Mammary epithelial cell (primary cell): ENCODE measurements around the gene MAD1L1.

Experiments
- CTCF ChIP-seq, 2 donors: IDR thresholded peaks in 1 of 2; conservative IDR thresholded peaks in 1 of 2; 2 replicates each; pipeline ENCODE4 v1.5.1; 2011 to 2012; ENCODE audit warnings: inconsistent platforms in 2 of 2, low read length in 2 of 2, mild to moderate bottlenecking in 2 of 2, control low read depth in 1 of 2, low read depth in 1 of 2; ENCODE audit not compliant: insufficient read depth in 1 of 2; ENCODE audit errors: extremely low read depth in 1 of 2
- EZH2 ChIP-seq: IDR thresholded peaks from 2 replicates; pipeline ENCODE4 v1.6.1; 2012; ENCODE audit warnings: low read length, inconsistent platforms, borderline replicate concordance

- TF ChIP-seq CTCF (conservative IDR thresholded peaks at IDR 0.05 in 1 of 2, IDR thresholded peaks at IDR 0.05 in 1 of 2; ENCODE audit: extremely low read depth in 1 of 2, insufficient read depth in 1 of 2, low read depth in 1 of 2, low read length in 2 of 2) = no peak
- TF ChIP-seq EZH2 = no peak
Observed at GRCh38 chr7:1936006-1936310, 296.8 kb downstream of the MAD1L1 start.
